Skeletal muscle tissue (tissue), 4 donors: ENCODE data around the gene FHIT. TPM values are rescaled to one million over a fixed set of nuclear protein-coding genes. Genes with fewer than 3 reads are reported as not detected.

Experiments
- H3K27ac ChIP-seq: one replicate; pipeline ENCODE4 v1.7.0; 2013; ENCODE audit warnings: mild to moderate bottlenecking, low read depth, low read length, inconsistent platforms
- H3K27me3 ChIP-seq, 3 donors: one replicate each; pipeline ENCODE4 v1.7.0; 2013; ENCODE audit warnings: low read length in 3 of 3; ENCODE audit not compliant: control insufficient read depth in 3 of 3, insufficient read depth in 3 of 3
- H3K36me3 ChIP-seq, 3 donors: one replicate each; pipeline ENCODE4 v1.7.0; 2013; ENCODE audit warnings: low read length in 3 of 3; ENCODE audit not compliant: control insufficient read depth in 3 of 3, insufficient read depth in 3 of 3
- H3K4me1 ChIP-seq, 3 donors: one replicate each; pipeline ENCODE4 v1.7.0; 2013; ENCODE audit warnings: low read length in 3 of 3, mild to moderate bottlenecking in 3 of 3; ENCODE audit not compliant: control insufficient read depth in 3 of 3, insufficient read depth in 3 of 3
- H3K4me3 ChIP-seq, 3 donors: one replicate each; pipeline ENCODE4 v1.7.0; 2013; ENCODE audit warnings: low read length in 3 of 3
- H3K9ac ChIP-seq, 3 donors: one replicate each; pipeline ENCODE4 v1.7.0; 2013; ENCODE audit warnings: low read length in 3 of 3, mild to moderate bottlenecking in 3 of 3, moderate library complexity in 2 of 3, low read depth in 1 of 3
- H3K9me3 ChIP-seq, 3 donors: one replicate each; pipeline ENCODE4 v1.7.0; 2013; ENCODE audit warnings: low read length in 3 of 3; ENCODE audit not compliant: control insufficient read depth in 3 of 3
- total RNA-seq: library from RNA; depleted of rRNA; stranded (reverse); fragments of >200 nt; gene quantifications from one replicate; pipeline ENCODE4 v1.2.3, GENCODE V29; 2014
- donor health status: Osteomylitis.

The FHIT gene
- total RNA-seq, 1 donor from 2014 or later, result 4.2 TPM

DNA sequence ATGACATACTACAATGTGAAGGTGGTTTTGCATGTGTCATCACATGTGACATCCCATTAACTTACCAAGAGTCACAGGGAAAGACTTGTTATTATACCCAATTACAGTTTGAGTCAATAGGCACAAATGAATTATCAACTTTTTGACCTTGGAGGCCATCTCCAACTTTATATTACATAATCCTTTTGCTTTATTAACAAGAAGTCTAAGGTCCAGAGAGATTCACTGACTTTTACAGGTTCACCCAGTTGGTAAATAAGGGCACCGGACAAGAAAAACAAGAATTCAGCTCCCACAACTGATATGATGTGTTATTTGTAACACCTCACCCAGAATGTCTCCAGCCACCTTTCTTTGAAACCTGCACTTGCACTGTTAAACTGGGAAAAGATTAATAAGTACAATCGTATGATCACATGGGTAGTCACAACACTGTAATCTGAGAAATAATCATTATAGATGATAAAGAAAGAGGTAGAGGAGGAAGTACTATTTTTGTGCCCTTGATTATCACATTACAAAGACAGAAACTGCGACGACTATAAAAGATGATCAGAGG is 928.9 kb downstream of the FHIT start:
- no peak overlapping the region for H3K4me3 ChIP-seq
- H3K4me1 ChIP-seq, result no peaks in the 10 kb centered on the region
- H3K9me3 ChIP-seq, result no peaks in the 10 kb centered on the region
- no peak overlapping the region for H3K27ac ChIP-seq
- H3K9ac ChIP-seq, result no peak overlapping the region
- H3K36me3 ChIP-seq, result no peaks in the 10 kb centered on the region
- no peaks in the 10 kb centered on the region for H3K27me3 ChIP-seq

DNA sequence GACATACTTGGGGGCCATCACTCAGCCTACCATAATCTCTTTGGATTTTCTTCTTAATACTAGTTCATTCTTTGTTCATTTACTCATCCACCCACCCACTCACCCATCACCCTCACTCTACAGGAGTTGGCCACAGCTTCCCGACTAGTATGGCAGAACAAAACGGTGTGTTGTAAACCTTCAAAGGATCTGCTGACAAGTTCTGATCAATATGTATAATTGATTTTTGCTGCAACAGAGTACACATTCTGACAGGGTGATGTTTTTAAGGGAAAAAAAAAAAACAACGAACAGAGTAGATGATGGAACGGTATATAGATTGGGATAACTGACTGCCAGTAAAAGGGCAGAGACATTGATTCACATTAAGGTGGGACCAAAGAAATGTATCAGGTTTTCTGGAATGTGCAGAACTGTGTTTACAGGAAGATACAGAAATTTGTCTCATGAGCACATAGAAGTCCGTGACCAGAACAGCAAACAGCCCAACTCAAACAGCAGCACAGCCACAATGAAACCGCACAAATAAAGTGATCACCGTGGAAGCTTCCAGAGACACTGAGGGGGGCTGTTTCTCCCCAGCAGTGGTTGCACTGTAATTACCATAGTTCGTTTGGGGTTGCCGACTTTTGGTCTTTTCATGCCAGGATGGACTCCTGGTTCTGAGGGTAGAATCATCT is 931.9 kb downstream of the FHIT start:
- Histone ChIP-seq H3K27me3 (no peaks in the 10 kb centered on the region), H3K4me1 (no peaks in the 10 kb centered on the region), H3K27ac (no peak overlapping the region), H3K9ac (no peak overlapping the region), H3K36me3 (no peaks in the 10 kb centered on the region), H3K9me3 (no peaks in the 10 kb centered on the region), H3K4me3 (no peak overlapping the region)

GRCh38 chr3:60316121-60316797 is 935.0 kb downstream of the FHIT start:
- no peaks in the 10 kb centered on the region for H3K27me3 ChIP-seq
- no peak overlapping the region for H3K4me3 ChIP-seq
- H3K36me3 ChIP-seq, result no peaks in the 10 kb centered on the region
- H3K27ac ChIP-seq, result no peak overlapping the region
- H3K4me1 ChIP-seq, result no peaks in the 10 kb centered on the region
- H3K9me3 ChIP-seq, result no peaks in the 10 kb centered on the region
- no peak overlapping the region for H3K9ac ChIP-seq

- Histone ChIP-seq H3K4me1 (no peaks in the 10 kb centered on the region), H3K36me3 (no peaks in the 10 kb centered on the region), H3K9ac (no peak overlapping the region), H3K9me3 (no peaks in the 10 kb centered on the region), H3K27me3 (no peaks in the 10 kb centered on the region), H3K4me3 (no peak overlapping the region), H3K27ac (no peak overlapping the region)
Measured at GRCh38 chr3:60313951-60314461, 937.2 kb downstream of the FHIT start.

- Histone ChIP-seq H3K27me3 (no peaks in the 10 kb centered on the region), H3K4me3 (no peak overlapping the region), H3K4me1 (no peaks in the 10 kb centered on the region), H3K27ac (no peak overlapping the region), H3K9me3 (no peaks in the 10 kb centered on the region), H3K36me3 (no peaks in the 10 kb centered on the region), H3K9ac (no peak overlapping the region)
Measured at GRCh38 chr3:60313231-60313798, 937.9 kb downstream of the FHIT start.

DNA sequence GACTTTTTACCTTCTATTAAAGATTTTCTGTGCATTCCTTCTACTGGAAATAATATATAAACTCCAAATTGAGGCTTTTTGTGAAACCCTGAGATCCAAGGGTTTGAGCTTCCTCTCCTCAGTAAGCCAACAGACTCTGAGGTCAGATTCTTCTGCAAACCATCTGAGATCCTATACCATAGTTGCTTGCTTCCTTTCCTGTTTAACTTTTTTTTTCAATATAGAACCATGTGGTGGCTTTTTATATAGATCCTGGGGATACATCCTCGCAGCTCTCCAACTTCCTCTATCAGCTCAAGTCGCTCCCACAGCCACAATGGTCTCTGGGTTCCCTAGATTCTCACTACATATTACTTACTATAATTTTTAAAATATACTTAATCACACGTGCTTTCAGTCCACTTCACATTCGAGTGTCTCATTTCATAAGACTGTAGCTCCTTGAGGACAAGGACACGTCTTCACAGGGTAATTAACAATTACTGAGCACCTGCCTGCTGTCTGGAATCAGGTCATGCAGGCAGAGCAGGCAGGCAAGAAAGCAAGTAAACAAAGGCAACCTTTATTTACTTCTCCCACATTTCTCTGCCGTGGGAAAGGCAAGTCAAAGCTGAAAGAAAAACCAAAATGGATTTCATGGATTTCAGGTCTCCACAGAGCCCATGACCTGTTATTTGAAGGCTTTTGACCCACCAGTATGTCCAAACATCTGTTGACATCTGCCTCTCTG is 941.5 kb downstream of the FHIT start:
- H3K36me3 ChIP-seq, result no peaks in the 10 kb centered on the region
- H3K4me1 ChIP-seq, result no peaks in the 10 kb centered on the region
- no peak overlapping the region for H3K4me3 ChIP-seq
- no peaks in the 10 kb centered on the region for H3K9me3 ChIP-seq
- no peaks in the 10 kb centered on the region for H3K27me3 ChIP-seq
- H3K27ac ChIP-seq, result no peak overlapping the region
- no peak overlapping the region for H3K9ac ChIP-seq

DNA sequence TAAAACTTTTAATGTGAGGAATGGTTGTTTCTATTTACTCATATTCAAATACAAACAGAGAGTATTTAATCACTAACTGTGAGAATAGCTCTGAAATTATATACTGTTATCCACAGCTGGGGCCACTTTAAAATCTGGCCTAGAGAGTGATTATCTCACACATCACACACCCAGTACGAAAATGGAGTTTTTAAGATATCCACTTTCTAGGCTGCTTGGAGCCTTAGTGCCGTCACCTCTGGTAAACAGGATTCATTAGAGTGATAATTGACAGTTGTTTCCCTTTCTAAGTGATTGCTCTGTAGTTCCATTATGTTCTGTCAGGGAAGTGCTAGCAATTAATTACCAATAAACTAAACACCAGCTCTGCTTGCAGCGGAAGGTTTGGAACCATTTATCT is 942.4 kb downstream of the FHIT start:
- Histone ChIP-seq H3K9ac (no peak overlapping the region), H3K4me1 (no peaks in the 10 kb centered on the region), H3K36me3 (no peaks in the 10 kb centered on the region), H3K27ac (no peak overlapping the region), H3K27me3 (no peaks in the 10 kb centered on the region), H3K9me3 (no peaks in the 10 kb centered on the region), H3K4me3 (no peak overlapping the region)

GRCh38 chr3:60307562-60308199 is 943.6 kb downstream of the FHIT start:
- no peak overlapping the region for H3K27ac ChIP-seq
- H3K36me3 ChIP-seq, result no peaks in the 10 kb centered on the region
- H3K4me3 ChIP-seq, result no peak overlapping the region
- H3K4me1 ChIP-seq, result no peaks in the 10 kb centered on the region
- H3K27me3 ChIP-seq, result no peaks in the 10 kb centered on the region
- no peak overlapping the region for H3K9ac ChIP-seq
- H3K9me3 ChIP-seq, result no peaks in the 10 kb centered on the region

GRCh38 chr3:60304112-60304511 is 947.1 kb downstream of the FHIT start:
- H3K4me3 ChIP-seq, result no peak overlapping the region
- H3K4me1 ChIP-seq, result no peaks in the 10 kb centered on the region
- no peak overlapping the region for H3K27ac ChIP-seq
- H3K9me3 ChIP-seq, result no peaks in the 10 kb centered on the region
- no peaks in the 10 kb centered on the region for H3K27me3 ChIP-seq
- no peaks in the 10 kb centered on the region for H3K36me3 ChIP-seq
- no peak overlapping the region for H3K9ac ChIP-seq
